Measurements from ENCODE around the gene DYSF. TPM values are rescaled to one million over a fixed set of nuclear protein-coding genes. Genes with fewer than 3 reads are reported as not detected.

DYSF gene
- total RNA-seq, 4 donors from 2014 or later: 17.4 to 40.7 (median 18.5) TPM

DNA sequence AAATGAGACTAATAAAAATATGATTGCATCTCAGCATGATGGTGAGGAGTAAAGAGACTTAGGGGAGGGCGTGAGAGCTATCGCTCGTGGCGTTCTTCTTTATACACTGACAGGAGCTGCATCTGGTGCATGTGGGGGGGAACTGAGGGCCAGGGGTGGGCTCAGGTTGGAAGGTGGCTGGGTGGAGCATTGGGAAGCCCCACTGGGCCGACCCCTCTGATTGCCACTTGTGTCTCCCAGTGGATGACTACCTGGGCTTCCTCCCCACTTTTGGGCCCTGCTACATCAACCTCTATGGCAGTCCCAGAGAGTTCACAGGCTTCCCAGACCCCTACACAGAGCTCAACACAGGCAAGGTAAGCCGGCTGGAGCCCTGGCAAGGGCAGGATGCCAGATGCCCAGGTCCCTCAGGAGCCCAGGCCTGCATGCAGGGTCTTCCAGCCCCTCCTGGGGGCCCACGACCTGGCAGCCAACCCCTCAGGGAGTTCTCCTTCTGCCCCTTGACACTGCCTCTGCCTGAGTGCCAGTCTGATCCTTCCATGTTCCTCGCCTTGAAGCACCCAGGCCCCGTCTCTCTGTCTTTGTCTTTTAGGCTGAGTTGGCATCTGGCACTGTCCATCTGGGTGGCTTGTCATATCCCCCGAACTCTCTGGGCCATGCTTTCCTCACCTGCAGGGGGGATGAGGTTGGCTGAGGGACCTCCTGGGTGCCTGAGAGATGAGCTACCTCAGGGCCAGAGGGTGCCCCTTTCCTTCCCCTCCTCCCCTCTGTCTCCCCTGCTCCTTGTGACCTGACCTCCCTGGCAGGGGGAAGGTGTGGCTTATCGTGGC, 97.7 kb downstream of the DYSF start:
- H3K9me3 ChIP-seq: no peaks in the 10 kb centered on the region
- H3K36me3 ChIP-seq: peaks cover 0 to 66% (median 39%) of the 10 kb centered on the region in 4 donors
- WGBS: 95% methylated on average over 10 of the region's 11 CpGs
- no peak for DNase-seq (ENCODE audit: extremely low spot score)
- no peak overlapping the region for H3K27ac ChIP-seq (replicated peaks in 1 of 4)
- TF ChIP-seq POLR2AphosphoS5 (IDR thresholded peaks at IDR 0.05): no peak
- TF ChIP-seq POLR2A (IDR thresholded peaks at IDR 0.05; ENCODE audit: low read depth): no peak
- TF ChIP-seq, protein P1, sequence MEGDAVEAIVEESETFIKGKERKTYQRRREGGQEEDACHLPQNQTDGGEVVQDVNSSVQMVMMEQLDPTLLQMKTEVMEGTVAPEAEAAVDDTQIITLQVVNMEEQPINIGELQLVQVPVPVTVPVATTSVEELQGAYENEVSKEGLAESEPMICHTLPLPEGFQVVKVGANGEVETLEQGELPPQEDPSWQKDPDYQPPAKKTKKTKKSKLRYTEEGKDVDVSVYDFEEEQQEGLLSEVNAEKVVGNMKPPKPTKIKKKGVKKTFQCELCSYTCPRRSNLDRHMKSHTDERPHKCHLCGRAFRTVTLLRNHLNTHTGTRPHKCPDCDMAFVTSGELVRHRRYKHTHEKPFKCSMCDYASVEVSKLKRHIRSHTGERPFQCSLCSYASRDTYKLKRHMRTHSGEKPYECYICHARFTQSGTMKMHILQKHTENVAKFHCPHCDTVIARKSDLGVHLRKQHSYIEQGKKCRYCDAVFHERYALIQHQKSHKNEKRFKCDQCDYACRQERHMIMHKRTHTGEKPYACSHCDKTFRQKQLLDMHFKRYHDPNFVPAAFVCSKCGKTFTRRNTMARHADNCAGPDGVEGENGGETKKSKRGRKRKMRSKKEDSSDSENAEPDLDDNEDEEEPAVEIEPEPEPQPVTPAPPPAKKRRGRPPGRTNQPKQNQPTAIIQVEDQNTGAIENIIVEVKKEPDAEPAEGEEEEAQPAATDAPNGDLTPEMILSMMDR (IDR thresholded peaks at IDR 0.05): no peak
- TF ChIP-seq EP300 (IDR thresholded peaks at IDR 0.05): no peak
- H3K27me3 ChIP-seq: no peaks in the 10 kb centered on the region
- H3K4me1 ChIP-seq: peaks cover 0 to 3% (median under 1%) of the 10 kb centered on the region in 4 donors
- H3K4me3 ChIP-seq: no peak overlapping the region
- intact Hi-C loops (cut with DNase I): no loop called here

DNA sequence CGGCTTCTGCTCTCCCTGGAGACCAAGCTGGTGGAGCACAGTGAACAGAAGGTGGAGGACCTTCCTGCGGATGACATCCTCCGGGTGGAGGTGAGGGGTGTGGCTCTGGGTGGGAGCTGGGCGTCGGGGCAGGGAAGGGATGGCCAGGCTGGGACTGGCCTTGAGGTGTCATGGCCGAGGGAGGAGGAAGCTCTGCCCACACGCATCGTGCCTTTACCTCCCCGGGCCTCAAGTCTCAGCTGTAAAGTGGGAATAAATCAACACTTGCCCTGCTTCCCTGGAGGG, 98.2 kb downstream of the DYSF start:
- no peak for DNase-seq (ENCODE audit: extremely low spot score)
- Histone ChIP-seq H3K27me3 (no peaks in the 10 kb centered on the region), H3K4me3 (no peak overlapping the region), H3K27ac (replicated peaks in 1 of 4) (no peak overlapping the region), H3K36me3 (peaks cover 0 to 71% (median 41%) of the 10 kb centered on the region in 4 donors), H3K9me3 (no peaks in the 10 kb centered on the region), H3K4me1 (no peaks in the 10 kb centered on the region)
- WGBS: 81% methylated on average over 9 of the region's 9 CpGs
- intact Hi-C loops (cut with DNase I): no loop called here
- no peak for TF ChIP-seq POLR2AphosphoS5 (IDR thresholded peaks at IDR 0.05)

DNA sequence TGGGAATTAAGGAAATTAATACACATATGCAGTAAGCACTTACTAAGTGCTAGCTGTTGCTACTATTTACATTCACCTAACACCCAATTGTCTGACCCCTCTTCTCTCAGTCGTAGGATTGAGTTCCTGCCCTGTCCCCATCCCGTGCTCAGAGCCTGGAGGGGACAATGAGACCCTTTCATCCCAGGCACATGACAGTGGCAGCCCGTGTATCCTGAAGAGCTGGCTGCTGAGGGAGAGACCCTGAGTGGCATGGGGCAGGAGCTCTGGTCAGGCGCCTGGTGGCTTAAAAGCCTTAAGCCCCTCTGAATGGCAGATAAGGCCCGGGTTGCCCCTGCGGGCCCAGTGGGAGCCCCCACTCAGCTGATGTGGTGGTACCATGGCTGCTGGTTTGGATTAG, 99.0 kb downstream of the DYSF start:
- TF ChIP-seq POLR2AphosphoS5 (IDR thresholded peaks at IDR 0.05) (no peak), POLR2A (IDR thresholded peaks at IDR 0.05; ENCODE audit: low read depth) (no peak)

DNA sequence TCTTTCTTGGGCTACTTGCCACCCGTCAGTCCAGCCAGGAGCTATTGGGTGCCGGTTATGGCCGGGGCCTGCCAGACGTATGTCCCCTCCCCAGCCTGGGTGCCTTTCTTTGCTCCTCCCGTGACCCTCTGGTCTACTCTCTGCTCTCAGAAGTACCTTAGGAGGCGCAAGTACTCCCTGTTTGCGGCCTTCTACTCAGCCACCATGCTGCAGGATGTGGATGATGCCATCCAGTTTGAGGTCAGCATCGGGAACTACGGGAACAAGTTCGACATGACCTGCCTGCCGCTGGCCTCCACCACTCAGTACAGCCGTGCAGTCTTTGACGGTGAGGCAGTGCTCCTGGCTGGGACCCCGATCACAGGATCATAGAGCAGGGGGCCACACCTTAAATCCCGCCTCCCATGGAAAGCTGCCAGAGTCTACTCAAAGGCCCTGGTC, 99.5 kb downstream of the DYSF start:
- no peaks in the 10 kb centered on the region for H3K9me3 ChIP-seq
- no peaks in the 10 kb centered on the region for H3K4me1 ChIP-seq
- intact Hi-C loops (cut with DNase I): no loop called here
- 90% methylated on average over 6 of the region's 15 CpGs for WGBS
- TF ChIP-seq POLR2AphosphoS5 (IDR thresholded peaks at IDR 0.05) (no peak), EP300 (IDR thresholded peaks at IDR 0.05) (no peak), POLR2A (IDR thresholded peaks at IDR 0.05; ENCODE audit: low read depth) (no peak)
- TF ChIP-seq, protein P1 (IDR thresholded peaks at IDR 0.05): no peak
- H3K27me3 ChIP-seq: no peaks in the 10 kb centered on the region
- no peak for DNase-seq (ENCODE audit: extremely low spot score)
- H3K36me3 ChIP-seq: peaks cover 0 to 72% (median 42%) of the 10 kb centered on the region in 4 donors
- H3K4me3 ChIP-seq: no peak overlapping the region
- H3K27ac ChIP-seq (replicated peaks in 1 of 4): no peak overlapping the region

More for the DNA sequence above, 99.0 kb downstream of the DYSF start:
- no peaks in the 10 kb centered on the region for H3K27me3 ChIP-seq
- H3K4me1 ChIP-seq: no peaks in the 10 kb centered on the region
- no peaks in the 10 kb centered on the region for H3K9me3 ChIP-seq
- WGBS: 60% methylated on average over 5 of the region's 6 CpGs
- no peak overlapping the region for H3K27ac ChIP-seq (replicated peaks in 1 of 4)
- peaks cover 0 to 72% (median 42%) of the 10 kb centered on the region in 4 donors for H3K36me3 ChIP-seq
- no peak for DNase-seq (ENCODE audit: extremely low spot score)
- no peak overlapping the region for H3K4me3 ChIP-seq
- intact Hi-C loops (cut with DNase I): no loop called here

DNA sequence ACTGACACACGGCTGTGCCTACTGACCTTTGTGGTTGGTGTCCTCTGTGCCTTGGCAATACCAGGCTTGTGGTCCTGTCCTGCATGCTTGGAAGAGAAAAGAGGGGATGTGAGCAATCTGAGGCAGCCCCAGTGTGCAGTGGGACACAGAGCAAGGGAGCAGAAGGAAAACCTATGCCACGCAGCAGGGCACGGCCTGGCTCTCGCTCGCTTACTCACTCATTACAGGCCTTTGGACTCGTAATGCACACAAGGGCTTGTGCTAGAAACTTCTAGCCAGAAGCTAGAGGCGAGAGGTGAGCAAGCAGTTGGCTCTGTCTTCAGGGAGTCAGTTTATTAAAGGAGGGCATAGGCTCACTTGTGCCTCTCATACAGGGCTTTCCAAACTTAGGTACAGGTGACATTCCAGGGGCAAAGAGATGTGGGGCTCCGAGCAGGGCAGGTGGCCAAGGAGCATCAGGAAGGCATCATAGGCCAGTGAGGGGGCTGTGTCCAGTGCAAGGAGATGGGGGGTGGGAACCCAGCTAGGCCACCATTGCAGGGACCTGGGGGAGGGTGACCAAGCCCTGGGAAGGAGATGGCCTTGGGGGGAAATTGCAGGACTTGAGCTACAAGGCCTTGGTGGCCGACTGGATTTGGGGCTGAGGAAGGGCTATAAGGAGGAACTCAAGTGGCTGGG, 100.8 kb downstream of the DYSF start:
- H3K4me1 ChIP-seq: no peaks in the 10 kb centered on the region
- WGBS: 89% methylated on average over 9 of the region's 9 CpGs
- H3K36me3 ChIP-seq: peaks cover 0 to 76% (median 48%) of the 10 kb centered on the region in 4 donors
- intact Hi-C loops (cut with DNase I): no loop called here
- TF ChIP-seq POLR2A (IDR thresholded peaks at IDR 0.05; ENCODE audit: low read depth) (no peak), EP300 (IDR thresholded peaks at IDR 0.05) (no peak), POLR2AphosphoS5 (IDR thresholded peaks at IDR 0.05) (no peak)
- TF ChIP-seq, protein P1 (IDR thresholded peaks at IDR 0.05): no peak
- no peak for DNase-seq (ENCODE audit: extremely low spot score)
- H3K9me3 ChIP-seq: no peaks in the 10 kb centered on the region
- no peak overlapping the region for H3K4me3 ChIP-seq
- H3K27ac ChIP-seq (replicated peaks in 1 of 4): no peak overlapping the region
- H3K27me3 ChIP-seq: no peaks in the 10 kb centered on the region
